ENCODE data around the gene JADE2. TPM values are rescaled to one million over a fixed set of nuclear protein-coding genes. Genes with fewer than 3 reads are reported as not detected.
A peak's percentile ranks its signal among the peaks of the same experiment; 100 is the strongest.
"Not testable (repeated sequence)": the region's sequence is repeated elsewhere in the genome, so short reads cannot be mapped to it uniquely, and the experiment has no call there.

The JADE2 gene
- total and polyA plus RNA-seq, 11 donors, result 8.3 to 54.8 (median 30.5) TPM

DNA sequence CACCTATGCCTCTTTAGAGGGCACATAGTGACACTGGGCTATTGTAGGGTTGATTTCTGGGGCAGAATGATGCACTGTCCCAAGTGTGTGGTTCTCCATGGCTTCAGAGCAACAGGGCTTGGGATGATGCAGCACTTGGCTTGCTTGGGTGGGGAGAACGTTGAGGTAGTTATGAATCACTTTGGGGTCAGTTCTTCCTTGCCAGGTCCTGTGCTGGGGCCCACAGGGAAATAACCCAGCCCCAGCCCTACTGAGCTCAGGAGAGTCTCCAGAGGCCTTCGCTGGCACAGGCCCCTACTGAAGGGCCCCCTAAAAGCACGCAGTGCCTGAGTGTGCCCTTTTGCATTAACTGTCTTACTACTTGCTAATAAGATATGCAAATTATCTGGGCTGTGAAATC lies 24.2 kb downstream of the JADE2 start:
- H3K4me3 ChIP-seq, result no peak overlapping the region
- TF ChIP-seq CTCF (IDR thresholded peaks at IDR 0.05) (no peak), POLR2A (IDR thresholded peaks at IDR 0.05) (no peak)
- H3K36me3 ChIP-seq, result peaks cover 0 to 75% (median 58%) of the 10 kb centered on the region in 9 donors
- no peaks in the 10 kb centered on the region for H3K9me3 ChIP-seq
- peak overlapping the region in 3 of 12 donors; percentile 2 to 94 (median 94) for H3K27ac ChIP-seq
- intact Hi-C loops (cut with DNase I), result loop anchor here in 1 of 10 donors (2.0 kb wide), 1 partner anchor 21 kb away; no protein-coding TSS in a partner anchor
- ATAC-seq (no peak), DNase-seq (no peak)
- peaks cover 19 to 95% (median 80%) of the 10 kb centered on the region in 12 donors for H3K4me1 ChIP-seq
- no peaks in the 10 kb centered on the region for H3K27me3 ChIP-seq
- 61 to 80% (median 70%) methylated on average over 3 of the region's 3 CpGs for WGBS, 4 donors

GRCh38 chr5:134550271-134551214 lies 25.1 kb downstream of the JADE2 start:
- no peak for ATAC-seq
- Histone ChIP-seq H3K36me3 (peaks cover 0 to 77% (median 57%) of the 10 kb centered on the region in 9 donors), H3K4me3 (no peak overlapping the region), H3K4me1 (peaks cover 24 to 95% (median 81%) of the 10 kb centered on the region in 12 donors), H3K27me3 (no peaks in the 10 kb centered on the region), H3K9me3 (no peaks in the 10 kb centered on the region), H3K27ac (peak overlapping the region in 9 of 12 donors; percentile 82 to 95 (median 86))
- 66 to 70% (median 68%) methylated on average over 12 to 13 of the region's 13 CpGs for WGBS, 4 donors
- no peak for DNase-seq
- TF ChIP-seq CTCF (IDR thresholded peaks at IDR 0.05) (no peak), POLR2A (IDR thresholded peaks at IDR 0.05) (no peak)
- intact Hi-C loops (cut with DNase I), result no loop called here

DNA sequence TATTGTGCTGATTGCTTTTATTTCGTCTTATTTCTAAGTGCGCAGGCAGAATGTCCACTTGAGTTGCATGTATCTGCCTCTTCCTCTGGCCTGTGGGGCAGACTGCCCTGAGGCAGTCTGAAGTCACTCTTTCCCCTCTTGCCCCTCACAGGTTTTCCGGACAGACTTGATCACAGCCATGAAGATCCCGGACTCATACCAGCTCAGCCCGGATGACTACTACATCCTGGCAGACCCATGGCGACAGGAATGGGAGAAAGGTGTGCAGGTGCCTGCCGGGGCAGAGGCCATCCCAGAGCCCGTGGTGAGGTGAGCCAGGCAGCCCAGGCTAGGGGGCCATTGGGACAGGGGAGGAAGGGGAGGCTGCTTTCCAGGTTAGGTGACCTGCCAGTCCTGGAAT lies 26.4 kb downstream of the JADE2 start:
- intact Hi-C loops (cut with DNase I), result loop anchor here in 1 of 10 donors (2.0 kb wide), 1 partner anchor 23 kb away; no protein-coding TSS in a partner anchor
- peaks cover 24 to 92% (median 81%) of the 10 kb centered on the region in 12 donors for H3K4me1 ChIP-seq
- peak overlapping the region; percentile 35 to 95 (median 86) for H3K27ac ChIP-seq
- 73 to 82% (median 78%) methylated on average over 7 to 8 of the region's 8 CpGs for WGBS, 4 donors
- DNase-seq (no peak), ATAC-seq (peak in 3 of 4 donors; percentile 0 to 2 (median 0))
- no peaks in the 10 kb centered on the region for H3K27me3 ChIP-seq
- peaks cover 0 to 68% (median 45%) of the 10 kb centered on the region in 9 donors for H3K36me3 ChIP-seq
- no peak overlapping the region for H3K4me3 ChIP-seq
- TF ChIP-seq CTCF (IDR thresholded peaks at IDR 0.05) (no peak), POLR2A (IDR thresholded peaks at IDR 0.05) (no peak)
- H3K9me3 ChIP-seq, result no peaks in the 10 kb centered on the region

GRCh38 chr5:134552301-134552700 lies 26.8 kb downstream of the JADE2 start:
- TF ChIP-seq CTCF (IDR thresholded peaks at IDR 0.05) (no peak), POLR2A (IDR thresholded peaks at IDR 0.05) (no peak)
- peak overlapping the region; percentile 35 to 95 (median 86) for H3K27ac ChIP-seq
- peaks cover 24 to 89% (median 79%) of the 10 kb centered on the region in 12 donors for H3K4me1 ChIP-seq
- H3K27me3 ChIP-seq, result no peaks in the 10 kb centered on the region
- WGBS, 4 donors, result 34 to 47% (median 40%) methylated on average over 3 of the region's 3 CpGs
- H3K36me3 ChIP-seq, result peaks cover 0 to 64% (median 41%) of the 10 kb centered on the region in 9 donors
- intact Hi-C loops (cut with DNase I), result loop anchor here in 1 of 10 donors (2.0 kb wide), 1 partner anchor 24 kb away; no protein-coding TSS in a partner anchor
- peak in 4 of 5 donors; percentile 67 to 89 (median 82) for DNase-seq
- no peaks in the 10 kb centered on the region for H3K9me3 ChIP-seq
- ATAC-seq, result peak; percentile 75 to 81 (median 78)
- no peak overlapping the region for H3K4me3 ChIP-seq

DNA sequence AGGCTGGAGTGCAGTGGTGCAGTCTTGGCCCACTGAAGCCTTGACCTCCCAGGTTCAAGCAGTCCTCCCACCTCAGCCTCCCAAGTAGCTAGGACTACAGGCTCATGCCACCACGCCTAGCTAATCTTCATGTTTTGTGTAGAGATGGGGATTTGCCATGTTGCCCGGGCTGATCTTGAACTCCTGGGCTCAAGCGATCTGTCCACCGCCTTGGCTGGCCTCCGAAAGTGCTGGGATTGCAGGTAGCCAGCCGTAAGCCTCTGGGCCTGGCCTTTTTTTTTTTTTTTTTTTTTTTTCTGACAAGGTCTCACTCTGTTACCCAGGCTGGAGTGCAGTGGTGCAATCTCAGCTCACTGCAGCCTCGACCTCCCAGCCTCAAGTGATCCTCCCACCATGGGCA lies 27.2 kb downstream of the JADE2 start:
- Histone ChIP-seq H3K4me1 (peaks cover 22 to 85% (median 76%) of the 10 kb centered on the region in 12 donors), H3K36me3 (peaks cover 0 to 60% (median 36%) of the 10 kb centered on the region in 9 donors), H3K27ac (peak overlapping the region; percentile 47 to 94 (median 86))
- not testable (repeated sequence) for H3K27me3 ChIP-seq, H3K9me3 ChIP-seq, H3K4me3 ChIP-seq
- intact Hi-C loops (cut with DNase I), result loop anchor here in 1 of 10 donors (2.0 kb wide), 1 partner anchor 24 kb away; no protein-coding TSS in a partner anchor
- 33 to 77% (median 64%) methylated on average over 7 of the region's 7 CpGs for WGBS, 4 donors
- ATAC-seq (peak in 3 of 4 donors; percentile 4 to 14 (median 7)), DNase-seq (peak in 1 of 5 donors; percentile 66)

Measured in heart left ventricle (tissue), 16 donors.